NCI-H1930 (cell line): ENCODE data around the gene MARK2.

Experiments used
- DNase-seq, 2 experiments: peaks; one replicate each; lab custom pipeline; 2025; lab: John Stamatoyannopoulos, UW

The MARK2 gene

DNA sequence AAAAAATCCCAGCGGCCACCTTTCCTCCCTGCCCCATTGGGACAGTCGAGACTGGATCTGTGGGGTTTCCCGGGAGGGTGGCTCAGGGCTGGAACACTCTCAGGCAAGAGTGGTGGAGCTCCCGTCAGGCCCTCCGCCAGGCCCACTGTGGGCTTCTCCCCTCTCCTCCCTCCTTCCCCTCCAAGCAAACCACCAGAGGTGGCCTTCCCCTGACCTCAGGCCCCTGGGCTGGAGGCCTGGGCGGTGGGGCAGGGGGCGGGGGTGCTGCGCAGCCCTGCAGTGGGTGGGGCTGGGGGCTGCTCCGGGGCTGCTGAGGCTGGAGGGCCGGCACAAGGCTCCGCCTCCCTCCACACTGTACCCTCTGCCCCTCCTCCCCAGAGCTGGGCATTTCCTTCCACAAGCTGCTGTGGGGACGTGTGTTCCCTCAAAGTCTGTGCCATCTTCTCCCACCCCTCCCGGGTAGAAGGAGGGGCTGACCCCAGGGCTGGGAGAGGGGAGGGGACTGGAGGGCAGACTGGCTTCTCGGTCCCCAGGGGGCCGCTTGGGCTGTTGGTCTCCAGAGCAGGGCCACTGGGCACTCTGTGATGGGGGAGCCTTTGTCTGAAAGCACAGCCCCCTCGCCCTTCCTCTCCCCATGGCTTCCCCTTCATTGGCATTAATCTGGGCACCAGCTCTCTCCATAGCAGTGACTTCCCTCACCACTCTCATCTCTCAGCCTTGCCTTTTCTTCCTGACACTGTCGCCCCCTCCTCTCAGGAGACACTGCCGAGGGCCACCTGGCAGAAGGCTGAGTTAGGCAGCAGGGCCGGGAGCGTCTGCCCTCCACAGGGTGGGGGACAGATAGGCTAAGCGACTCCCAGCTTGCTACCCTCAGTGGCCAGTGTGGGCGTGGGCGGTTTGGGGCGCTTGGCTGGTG, 70.9 kb downstream of the MARK2 start:
- DNase-seq, result no peak

DNA sequence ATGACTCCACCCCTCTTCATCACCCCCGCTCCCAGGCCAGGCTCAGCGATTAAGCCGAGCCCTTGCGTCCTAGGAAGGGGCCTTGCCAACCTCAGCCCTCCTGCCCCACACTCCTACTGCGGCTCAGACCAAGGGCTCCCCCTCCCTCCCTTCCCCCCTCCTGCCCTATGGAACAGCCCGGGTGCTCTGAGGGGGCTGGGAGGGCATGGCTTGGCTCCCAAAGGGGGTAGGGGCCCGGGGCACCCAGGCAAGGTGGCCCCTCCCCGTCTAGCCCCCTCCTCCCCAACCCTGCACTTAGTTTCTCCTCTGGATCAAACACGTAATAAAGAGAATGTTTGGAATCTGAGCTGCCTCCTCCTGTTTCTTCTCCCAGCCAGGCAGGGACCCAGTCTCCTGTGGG, 71.8 kb downstream of the MARK2 start:
- no peak for DNase-seq

DNA sequence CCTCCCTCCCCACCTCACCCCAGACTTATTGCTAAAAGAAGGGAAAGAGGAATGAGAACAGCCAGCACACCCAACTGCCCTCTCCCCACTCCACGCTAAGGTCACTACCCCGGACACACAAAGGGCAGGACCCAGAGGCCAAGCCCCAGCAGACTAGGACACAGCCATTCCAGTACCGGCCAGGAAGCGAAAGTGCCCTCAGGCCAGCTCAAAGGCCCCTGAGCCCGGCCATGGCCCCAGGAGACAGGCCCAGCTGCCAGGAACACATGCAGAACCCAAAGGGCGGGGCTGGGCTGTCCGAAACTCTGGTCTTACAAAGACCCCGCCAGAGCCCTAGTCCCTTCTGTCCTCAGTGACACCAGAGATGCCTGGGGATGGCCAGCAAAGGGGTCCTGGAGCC, 72.5 kb downstream of the MARK2 start:
- DNase-seq, result no peak

DNA sequence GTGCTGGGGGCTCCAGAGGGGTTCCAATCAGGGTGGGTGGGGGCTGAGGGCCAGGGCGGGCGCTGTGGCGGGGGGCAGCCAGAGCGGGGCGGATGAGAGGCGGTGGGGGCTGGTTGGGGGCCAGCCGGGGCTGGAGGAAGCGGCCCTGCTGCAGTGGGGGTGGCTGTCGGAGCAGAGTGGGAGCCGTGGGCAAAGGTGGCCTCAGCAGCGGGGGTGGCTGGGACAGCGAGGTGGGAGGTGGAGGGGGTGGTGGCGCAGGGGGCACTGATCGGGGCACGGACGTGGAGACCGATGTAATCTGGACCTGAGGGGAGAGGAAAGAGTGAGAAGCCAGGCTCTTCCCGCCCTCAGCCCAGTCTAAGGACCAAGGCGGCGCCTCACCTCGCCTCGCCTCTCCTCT, 73.0 kb downstream of the MARK2 start:
- DNase-seq, result no peak

DNA sequence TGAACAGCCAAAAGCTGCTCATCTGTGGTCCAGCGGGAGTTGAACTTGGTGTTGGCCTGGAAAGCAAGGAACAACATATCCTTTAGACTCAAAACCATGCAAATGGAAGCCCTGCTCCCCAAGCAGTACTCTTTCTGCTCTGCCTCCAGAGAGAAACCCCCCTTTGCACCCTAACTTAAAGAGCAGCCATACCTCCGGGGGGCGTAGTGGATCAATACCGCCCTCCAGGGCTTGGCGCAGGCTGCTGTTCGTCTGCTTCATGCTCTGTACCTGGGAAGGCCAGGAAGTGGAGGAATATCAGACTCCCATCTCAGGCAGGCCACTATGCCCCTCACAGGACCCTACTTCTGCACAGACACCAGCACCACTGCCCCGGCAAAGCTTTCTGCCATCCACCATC, 73.8 kb downstream of the MARK2 start:
- peak in 1 of 2 experiments; percentile 23 for DNase-seq

DNA sequence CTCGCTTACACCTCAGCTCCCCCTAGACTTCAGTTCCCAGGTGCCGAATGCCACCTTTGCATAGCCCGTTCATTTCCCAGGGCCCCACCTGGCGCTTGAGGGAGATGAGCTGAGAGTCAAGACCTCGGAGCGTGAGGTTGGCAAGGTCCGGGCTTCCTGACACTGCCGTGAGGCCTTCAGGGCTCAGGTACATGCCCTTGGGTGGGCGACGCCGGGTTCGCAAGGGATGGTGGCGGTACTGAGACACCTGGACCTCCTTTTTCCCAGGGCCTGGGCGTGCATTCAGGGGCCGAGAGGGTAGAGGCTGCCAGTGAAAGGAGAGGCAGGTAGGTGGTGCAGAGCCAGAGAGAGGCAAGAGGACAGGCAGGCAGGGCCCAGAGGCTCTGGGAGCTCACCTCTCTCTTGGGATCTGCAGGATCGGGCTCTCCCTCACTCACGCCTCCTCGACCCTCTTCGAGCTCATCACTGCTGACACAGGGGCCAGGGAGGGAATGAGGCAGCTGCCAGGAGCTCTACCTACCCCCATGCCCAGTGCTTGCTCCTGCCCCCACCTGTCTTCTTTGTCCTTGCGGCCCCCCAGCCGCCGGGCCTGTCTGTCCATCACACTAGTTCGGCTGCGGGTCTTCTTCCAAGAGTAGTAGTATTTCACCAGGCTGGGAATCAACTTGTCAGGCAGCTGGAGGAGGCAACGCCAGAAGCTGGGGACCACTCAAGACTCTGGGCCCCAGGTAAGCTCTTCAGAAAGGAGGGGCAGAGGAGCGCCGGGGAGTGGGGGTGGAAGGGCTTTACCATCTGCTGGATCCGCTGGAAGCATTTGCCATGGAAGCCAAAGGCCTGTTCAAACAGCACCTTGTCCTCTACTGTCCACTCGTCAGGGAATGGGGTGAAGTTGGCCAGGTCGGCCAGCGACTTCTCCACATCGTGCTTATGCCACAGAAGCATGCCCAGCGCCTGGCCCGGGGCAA, 75.2 kb downstream of the MARK2 start:
- no peak for DNase-seq

DNA sequence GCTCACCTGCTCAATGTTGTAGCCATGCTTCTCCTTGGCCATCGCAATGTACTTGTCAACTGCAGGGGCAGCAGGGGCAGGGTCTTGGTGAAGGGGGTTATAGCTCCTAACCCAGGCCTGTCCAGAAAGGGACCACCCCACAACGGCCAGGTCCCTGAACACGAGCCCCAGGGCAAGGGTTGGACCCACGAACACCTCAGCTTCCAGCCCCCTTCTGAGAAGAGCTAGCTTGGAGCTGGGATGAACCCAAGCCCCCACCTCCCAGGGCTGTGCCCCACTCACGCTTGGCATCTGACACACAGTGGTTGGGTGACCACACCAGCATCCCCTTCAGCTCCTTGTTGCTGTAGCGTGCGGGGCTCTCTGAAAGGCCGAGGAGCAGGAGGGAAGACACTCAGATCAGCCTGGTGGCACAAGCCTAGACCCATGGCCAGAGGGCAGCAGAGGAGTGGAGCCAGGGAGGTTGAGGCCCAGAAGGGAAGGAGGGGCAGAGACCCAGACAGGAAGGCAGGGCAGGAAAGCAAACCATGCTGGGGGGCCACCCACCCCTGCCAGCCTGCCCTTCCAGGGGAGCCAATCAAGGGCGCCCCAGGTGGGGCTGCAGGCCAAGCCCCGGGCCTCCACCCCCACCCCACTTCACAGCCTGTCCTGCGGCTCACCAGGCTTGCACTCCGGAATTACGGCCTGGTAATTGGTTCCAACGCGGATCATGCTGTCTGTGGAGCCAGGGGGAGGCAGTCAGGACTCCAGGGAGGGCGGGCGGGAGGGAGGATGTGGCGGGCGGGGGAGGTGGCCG, 76.2 kb downstream of the MARK2 start:
- no peak for DNase-seq

DNA sequence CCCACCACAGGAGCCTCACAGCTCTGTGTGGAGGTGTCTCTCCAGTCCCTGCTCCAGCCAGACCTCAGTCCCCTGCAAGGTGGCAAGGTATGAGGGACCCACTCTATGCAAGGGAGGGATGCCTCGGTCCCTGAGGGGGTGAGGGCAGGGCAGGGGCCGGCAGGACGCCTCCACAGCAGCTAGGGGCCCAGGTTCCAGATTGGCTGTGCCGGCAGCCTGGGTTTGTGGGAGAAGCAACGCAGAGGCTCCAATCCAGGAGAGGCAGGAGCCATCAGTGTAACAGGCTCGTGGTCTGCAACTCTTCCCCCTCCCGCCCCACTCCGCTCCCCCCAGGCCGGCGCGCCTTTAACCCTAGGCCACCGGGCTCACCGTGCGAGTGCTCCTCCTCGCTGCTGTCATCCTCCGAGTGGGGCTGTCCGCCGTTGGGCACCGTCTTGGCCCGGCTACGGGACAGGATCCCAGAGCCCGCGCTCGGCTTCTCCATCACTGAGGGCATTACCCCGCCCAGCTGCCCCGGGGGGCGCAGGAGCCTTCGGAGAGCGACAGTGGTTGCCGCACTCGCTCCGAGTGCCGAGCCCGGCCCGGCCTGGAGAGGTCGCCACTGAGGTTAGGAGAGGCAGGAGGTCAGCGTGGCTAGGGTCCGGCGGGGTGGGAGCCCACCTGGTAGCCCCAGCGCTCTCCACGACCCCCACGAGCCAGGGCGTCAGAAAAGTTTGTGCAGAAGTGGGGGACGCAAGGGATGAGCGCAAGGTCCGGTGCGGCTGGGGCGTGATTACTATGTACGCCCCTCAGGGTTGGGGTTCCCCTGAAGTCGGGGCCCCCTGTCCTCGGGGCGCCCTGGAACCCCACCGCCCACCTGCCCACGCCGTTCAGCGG, 77.3 kb downstream of the MARK2 start:
- peak; percentile 25 to 46 for DNase-seq

DNA sequence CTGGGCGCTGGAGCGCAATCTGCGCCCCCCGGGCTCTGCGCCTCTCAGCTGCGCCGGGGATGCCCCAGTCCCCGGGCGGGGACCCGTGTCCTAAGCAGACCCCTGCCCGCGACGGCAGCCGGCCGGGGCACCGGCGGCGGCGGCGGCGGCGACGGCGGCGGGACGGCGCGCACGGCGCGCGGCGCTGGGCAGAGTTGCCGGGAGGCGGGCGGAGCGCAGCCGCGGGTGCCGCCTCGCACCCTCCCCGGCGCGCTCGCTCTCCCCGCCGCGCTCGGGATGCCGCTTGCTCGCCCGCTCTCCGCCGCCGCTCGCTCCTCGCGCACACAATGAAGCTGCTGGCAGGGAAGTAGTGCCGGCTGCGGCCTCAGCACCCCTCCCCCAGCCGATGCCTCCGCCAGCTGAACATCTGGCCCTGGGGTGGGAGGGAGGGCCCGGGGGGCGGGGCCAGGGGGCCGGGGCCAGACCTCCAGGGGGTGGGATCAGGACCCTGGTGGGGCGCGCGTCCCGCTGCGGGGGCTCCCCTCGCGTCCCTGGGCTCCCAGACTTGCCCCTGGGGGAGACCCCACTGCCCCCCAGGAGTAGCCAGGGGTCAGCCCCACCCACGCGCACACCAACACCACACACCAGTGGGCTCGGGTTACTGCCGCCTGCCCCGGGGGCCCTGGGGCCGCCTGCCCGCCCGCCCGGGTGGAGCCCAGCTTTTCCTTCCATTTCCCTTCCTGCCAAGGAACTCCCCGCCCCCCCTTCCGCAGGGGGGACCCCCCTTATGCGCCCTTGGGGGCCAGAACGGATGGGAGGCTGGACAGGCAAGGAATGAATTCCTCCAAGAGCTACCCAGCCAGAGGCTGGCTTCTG, 78.2 kb downstream of the MARK2 start, which contains the start of gene RCOR2:
RCOR2 (minus strand) TSS at position 328 of the 855 bp plus-strand sequence. CDS start 708 bp downstream, outside the sequence.
- peak; percentile 75 to 78 for DNase-seq

DNA sequence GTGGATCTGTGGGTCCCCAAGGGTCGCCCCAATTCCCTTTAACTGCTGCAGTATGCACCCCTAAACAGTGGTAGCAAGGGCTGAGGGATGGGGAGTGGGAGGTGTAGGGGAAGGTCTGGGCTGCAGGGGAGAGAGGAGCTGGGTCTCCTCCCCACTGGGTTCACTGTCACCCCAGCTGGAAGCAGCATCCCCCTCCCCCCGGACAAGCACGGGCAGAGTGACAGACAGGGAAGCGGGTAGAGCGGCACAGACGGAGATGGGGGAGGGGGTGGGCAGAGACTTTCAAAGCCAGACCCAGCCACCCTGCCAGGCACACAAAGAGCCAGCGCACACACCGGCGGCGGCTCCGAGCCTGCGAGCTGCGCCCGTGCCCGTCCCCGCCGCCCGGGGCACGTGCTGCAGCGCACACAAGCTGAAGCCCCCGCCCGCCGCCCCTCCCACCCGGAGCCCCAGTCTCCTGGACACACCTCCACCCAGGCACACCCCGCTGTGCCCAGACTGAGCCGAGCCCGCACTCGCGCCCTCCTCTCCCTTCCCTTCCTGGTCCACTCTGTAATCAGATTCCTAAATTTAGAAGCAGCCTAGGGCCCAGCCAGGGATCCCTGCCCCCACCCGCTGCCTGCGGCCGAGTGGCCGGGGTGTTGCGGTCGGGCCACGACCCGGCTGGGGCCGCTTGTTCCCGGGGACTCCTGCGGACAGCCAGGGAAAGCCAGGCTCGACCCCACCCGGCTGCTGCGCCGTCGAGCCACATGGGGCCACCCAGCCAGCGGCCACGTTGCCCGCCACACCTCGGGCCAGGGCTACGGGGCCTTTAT, 79.0 kb downstream of the MARK2 start:
- no peak for DNase-seq

DNA sequence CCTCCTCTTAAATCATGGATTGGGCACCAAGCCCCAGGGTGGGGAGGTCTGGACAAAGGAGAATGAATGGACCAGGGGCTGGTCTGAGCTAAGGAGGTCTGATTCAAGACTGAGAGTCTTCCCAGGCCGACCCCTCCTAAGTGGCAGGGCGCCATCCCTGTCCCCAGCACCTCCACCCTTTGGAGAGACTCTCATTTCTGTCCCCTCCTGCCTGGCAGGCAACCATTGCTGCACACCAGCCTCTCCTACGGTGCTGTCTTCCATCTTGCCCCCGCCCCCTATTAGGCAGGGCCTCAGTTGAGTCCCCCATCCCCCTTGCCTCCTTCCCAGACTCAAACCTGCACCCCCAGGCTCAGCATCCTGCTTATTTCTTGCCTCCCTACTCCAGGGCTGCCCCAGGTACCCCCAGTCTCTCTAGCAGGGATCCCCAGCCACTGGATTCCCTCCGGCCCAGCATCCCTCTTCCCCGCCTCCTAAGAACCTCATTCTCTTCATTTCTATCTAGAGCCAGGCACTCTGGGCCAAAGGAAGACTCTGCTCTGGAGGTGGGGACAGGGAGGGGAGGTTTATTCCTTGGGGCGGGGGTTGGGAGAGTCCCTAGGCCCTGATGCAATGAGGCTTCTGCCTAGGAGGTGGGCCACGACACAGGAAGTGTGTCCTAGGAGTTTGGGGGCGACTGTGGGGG, 79.7 kb downstream of the MARK2 start:
- no peak for DNase-seq

DNA sequence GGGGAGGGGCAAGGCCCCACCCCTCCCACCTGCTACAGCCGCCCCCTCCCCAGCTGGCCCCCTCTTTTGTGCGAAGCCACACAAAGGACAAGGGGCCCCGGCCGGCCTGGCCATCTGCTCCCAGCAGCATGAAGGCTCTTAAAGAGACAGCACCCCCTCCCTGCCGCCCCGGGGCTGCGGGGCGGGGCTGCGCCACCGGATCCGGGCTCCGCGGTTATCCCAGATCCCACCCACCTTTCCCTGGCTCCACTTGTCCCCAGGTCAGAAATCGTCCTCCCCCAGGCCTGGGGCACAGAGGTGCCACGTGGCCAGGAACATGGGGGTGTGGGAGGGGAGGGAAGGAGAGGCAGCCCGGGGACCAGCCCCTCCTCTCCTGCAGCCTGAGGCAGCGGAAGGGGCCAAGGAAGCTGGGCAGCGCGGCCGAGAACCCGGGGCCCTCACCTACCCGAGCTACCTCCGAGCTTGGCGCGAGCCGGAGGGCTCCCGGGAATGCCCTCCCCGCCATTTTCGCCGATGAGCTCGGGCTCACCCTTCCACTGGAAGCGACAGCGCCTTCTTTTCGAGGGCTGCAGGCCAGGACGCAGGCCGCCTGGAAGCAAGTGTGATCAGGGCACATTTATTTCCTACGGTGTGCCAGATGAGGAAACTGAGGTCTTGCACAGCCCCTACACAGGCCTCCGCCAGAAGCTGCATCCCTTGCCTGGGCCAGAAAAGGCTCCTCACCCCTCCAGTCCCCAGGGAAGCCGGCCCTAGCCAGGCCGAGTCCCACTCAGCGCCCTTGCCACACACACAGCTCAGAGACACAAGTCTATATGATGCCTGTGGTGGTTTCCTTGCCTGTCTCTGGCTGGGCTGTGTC, 80.6 kb downstream of the MARK2 start:
- no peak for DNase-seq

DNA sequence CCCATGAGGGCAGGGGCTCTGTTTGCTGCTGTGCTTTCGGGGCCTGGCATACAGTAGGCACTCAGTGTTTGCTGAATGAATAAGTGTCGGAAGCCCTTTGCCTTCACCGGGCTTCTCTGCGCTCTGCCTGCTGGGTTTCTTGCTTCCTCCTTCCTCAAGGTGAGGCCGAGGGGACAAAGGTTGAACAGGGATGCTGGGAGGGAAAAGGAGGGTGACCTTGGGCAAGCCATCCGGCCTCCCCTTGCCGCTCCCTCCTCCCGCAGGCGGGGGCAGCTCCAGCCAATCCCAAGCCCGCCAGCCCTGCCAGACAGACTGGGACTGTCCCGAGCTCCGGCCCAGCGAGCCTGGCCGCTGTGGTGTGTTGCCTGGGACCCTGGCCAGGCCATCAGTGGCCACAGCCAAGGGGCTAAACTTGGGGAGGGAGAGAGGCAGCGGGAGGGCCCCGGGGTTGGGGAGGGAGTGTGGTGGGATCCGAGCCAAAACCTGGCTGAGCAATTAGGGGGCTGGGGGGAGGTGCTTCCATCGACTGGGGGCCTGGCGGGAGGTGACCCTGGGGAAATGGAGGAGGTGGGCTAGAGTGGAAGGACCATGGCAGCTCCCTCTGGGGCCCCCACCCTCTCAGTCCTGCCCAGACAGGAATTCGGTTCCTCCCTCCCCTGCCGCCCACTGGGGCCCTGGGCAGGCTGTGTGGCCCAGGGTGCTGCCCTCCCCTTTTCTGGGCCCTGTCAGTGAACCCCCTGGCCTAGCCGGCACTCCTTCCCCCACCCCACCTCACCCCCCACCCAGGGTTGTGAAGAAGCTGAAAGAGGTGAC, 81.4 kb downstream of the MARK2 start:
- no peak for DNase-seq

DNA sequence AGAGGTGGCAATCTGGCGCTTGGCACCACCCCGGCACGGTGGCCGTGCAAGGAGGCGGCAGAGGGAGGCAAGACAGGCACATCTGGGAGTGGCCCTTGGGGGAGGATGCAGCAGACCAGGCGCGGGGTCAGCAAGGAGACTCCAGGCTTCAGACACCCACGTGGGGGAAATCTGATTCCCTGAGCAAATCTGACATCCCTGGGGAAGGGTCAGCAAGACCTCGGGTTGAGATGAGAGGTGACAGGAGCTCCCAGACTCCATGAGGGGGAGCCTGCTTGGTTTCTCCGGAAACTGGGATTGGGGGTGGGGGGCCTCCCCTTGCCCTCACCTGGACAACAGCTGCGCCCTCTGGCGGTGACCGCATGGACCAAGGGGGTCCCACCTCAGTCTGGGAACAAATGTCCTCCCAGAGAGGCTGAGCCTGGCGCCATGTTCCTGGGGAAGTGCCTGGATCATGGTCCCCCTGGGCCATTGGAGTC, 82.1 kb downstream of the MARK2 start:
- peak in 1 of 2 experiments; percentile 28 for DNase-seq

DNA sequence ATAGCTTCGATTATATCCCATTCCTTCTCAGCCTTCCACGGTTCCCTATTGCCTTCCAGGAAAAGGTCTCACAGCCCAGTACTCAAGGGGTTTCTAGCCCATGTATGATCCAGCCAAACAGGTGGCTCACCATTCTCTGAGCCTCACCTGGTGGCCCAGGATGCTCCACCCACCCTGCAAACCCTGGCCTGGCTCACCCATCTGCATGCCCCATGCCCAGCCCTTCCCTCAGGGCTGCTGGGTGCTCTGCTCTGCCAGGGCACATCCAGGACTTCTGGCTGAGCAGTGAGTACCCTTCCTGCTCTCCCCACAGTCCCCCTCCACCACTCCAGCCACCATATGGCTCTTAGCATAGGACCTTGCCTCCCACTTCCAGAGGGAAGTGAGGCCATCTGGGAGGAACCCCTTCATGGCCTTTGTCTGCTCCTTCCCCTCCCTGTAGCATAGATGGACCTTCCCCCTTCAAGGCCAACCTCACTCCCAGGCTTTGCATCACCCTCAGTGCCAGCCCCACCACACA, 83.8 kb downstream of the MARK2 start:
- no peak for DNase-seq

DNA sequence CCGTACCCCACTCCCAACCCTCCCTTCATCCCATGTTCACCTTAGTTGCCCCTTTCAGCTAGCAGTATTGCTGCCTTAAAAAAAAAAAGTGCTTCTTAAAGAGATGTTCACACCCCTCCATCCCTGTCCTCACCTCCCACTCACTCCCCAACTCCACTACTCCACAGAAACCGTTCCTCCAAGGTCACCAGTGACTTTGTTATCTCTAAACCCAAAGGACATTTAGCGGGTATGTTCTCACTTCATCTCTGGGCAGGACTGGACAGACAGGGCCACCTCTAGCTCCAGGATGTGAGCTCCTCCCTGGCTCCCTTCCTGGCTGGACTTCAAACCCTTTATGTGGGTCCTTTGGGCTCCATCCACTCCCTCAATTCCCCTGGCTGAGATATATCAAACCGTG, 84.4 kb downstream of the MARK2 start:
- no peak for DNase-seq
